CD4-positive, CD25-positive, alpha-beta regulatory T cell (primary cell): Measurements from ENCODE around the gene MAN2A1. TPM values are rescaled to one million over a fixed set of nuclear protein-coding genes. Genes with fewer than 3 reads are reported as not detected.

Source experiments
- ATAC-seq, 2 donors: fragments of 150-1000 bp; cut with Tn5 transposase; one replicate each; pipeline ENCODE4 v1.10.0; 2021; ENCODE audit warnings: low read depth in 2 of 2, moderate number of reproducible peaks in 2 of 2, moderate library complexity in 1 of 2
- DNase-seq, 3 donors: peaks; one replicate each; pipeline versions ENCODE4 v3.0.0 to v3.0.0-alpha.2; 2012 to 2022; ENCODE audit warnings: mixed read lengths in 1 of 3
- H3K27ac ChIP-seq: one replicate; pipeline ENCODE4 v1.7.0; 2013; ENCODE audit warnings: mild to moderate bottlenecking, low read length; ENCODE audit not compliant: insufficient read depth, poor library complexity, severe bottlenecking
- H3K27me3 ChIP-seq: one replicate; pipeline ENCODE4 v1.7.0; 2013; ENCODE audit warnings: low read length; ENCODE audit not compliant: control insufficient read depth, insufficient read depth
- H3K36me3 ChIP-seq: one replicate; pipeline ENCODE4 v1.7.0; 2013; ENCODE audit warnings: mild to moderate bottlenecking, low read length, moderate library complexity; ENCODE audit not compliant: control insufficient read depth, insufficient read depth
- H3K4me1 ChIP-seq: 2 replicates; pipeline ENCODE4 v1.7.0; 2013; ENCODE audit warnings: mild to moderate bottlenecking, low read length; ENCODE audit not compliant: insufficient read depth, control insufficient read depth, poor library complexity, severe bottlenecking
- H3K4me3 ChIP-seq: one replicate; pipeline ENCODE4 v1.7.0; 2013; ENCODE audit warnings: low read depth, mild to moderate bottlenecking, low read length, moderate library complexity
- H3K9me3 ChIP-seq, 2 experiments: 1 replicate in 1 of 2; 2 replicates in 1 of 2; pipeline ENCODE4 v1.7.0; 2013; ENCODE audit warnings: low read length in 2 of 2, mild to moderate bottlenecking in 1 of 2, moderate library complexity in 1 of 2; ENCODE audit not compliant: control insufficient read depth in 2 of 2
- H3K27ac Mint-ChIP-seq, 3 donors: one replicate each; pipeline ENCODE4 v1.8.0; 2020 to 2022; ENCODE audit warnings: mild to moderate bottlenecking in 3 of 3, mixed read lengths in 3 of 3, moderate library complexity in 2 of 3
- H3K27me3 Mint-ChIP-seq: one replicate; pipeline ENCODE4 v1.8.0; 2022; ENCODE audit warnings: mild to moderate bottlenecking, mixed read lengths
- H3K36me3 Mint-ChIP-seq: one replicate; pipeline ENCODE4 v1.8.0; 2020; ENCODE audit warnings: mixed read lengths
- H3K4me1 Mint-ChIP-seq, 4 donors: one replicate each; pipeline ENCODE4 v1.8.0; 2020 to 2022; ENCODE audit warnings: mixed read lengths in 4 of 4, mild to moderate bottlenecking in 1 of 4
- H3K4me3 Mint-ChIP-seq, 4 donors: one replicate each; pipeline ENCODE4 v1.8.0; 2020 to 2022; ENCODE audit warnings: mild to moderate bottlenecking in 4 of 4, mixed read lengths in 4 of 4, moderate library complexity in 3 of 4
- H3K9me3 Mint-ChIP-seq, 7 donors: one replicate each; pipeline ENCODE4 v1.8.0; 2020 to 2022; ENCODE audit warnings: mixed read lengths in 7 of 7, mild to moderate bottlenecking in 3 of 7, moderate library complexity in 2 of 7
- polyA plus RNA-seq, 4 donors: library from polyadenylated mRNA; unstranded; fragments of 300-500 nt; fragmentation: Illumina TruSeq; gene quantifications; one replicate each; pipeline ENCODE4 v1.2.3, GENCODE V29; 2021
- total RNA-seq: library from RNA; stranded (reverse); gene quantifications from one replicate; pipeline ENCODE4 v1.2.3, GENCODE V29; 2022

MAN2A1 gene
- total and polyA plus RNA-seq, 5 donors from 2014 or later: 20.7 to 71.5 (median 21.3) TPM

- ATAC-seq: no peak
- Histone ChIP-seq H3K9me3 (no peaks in the 10 kb centered on the region), H3K36me3 (no peaks in the 10 kb centered on the region), H3K4me3 (no peak overlapping the region), H3K27ac (no peak overlapping the region), H3K4me1 (no peaks in the 10 kb centered on the region), H3K27me3 (no peaks in the 10 kb centered on the region)
- Mint-ChIP-seq H3K4me1 (peaks cover 0 to 23% (median 4%) of the 10 kb centered on the region in 4 donors), H3K27me3 (no peaks in the 10 kb centered on the region), H3K36me3 (no peaks in the 10 kb centered on the region), H3K9me3 (peaks cover 0 to 2% (median 0%) of the 10 kb centered on the region in 7 donors), H3K27ac (peak overlapping the region in 1 of 3 donors; percentile 80), H3K4me3 (no peak overlapping the region)
- no peak for DNase-seq
Observed at GRCh38 chr5:109914906-109915305, 225.2 kb downstream of the MAN2A1 start.

- Histone ChIP-seq H3K36me3 (no peaks in the 10 kb centered on the region), H3K4me3 (no peak overlapping the region), H3K4me1 (peaks cover 15% of the 10 kb centered on the region), H3K9me3 (no peaks in the 10 kb centered on the region), H3K27me3 (no peaks in the 10 kb centered on the region), H3K27ac (no peak overlapping the region)
- Mint-ChIP-seq H3K27me3 (no peaks in the 10 kb centered on the region), H3K27ac (peak overlapping the region in 1 of 3 donors; percentile 5), H3K36me3 (no peaks in the 10 kb centered on the region), H3K9me3 (peaks cover 0 to 2% (median 0%) of the 10 kb centered on the region in 7 donors), H3K4me1 (peaks cover 0 to 35% (median 9%) of the 10 kb centered on the region in 4 donors), H3K4me3 (no peak overlapping the region)
- no peak for DNase-seq
- ATAC-seq: no peak
Observed at GRCh38 chr5:109916481-109917153, 226.9 kb downstream of the MAN2A1 start.
